HK-2 (cell line): ENCODE measurements around the gene GUCY2C.

Experiments
- DNase-seq: peaks from one replicate; pipeline ENCODE4 v3.0.0-alpha.2; 2018; ENCODE audit not compliant: unreplicated experiment

Gene GUCY2C

GRCh38 chr12:14572401-14572800 lies 124.0 kb downstream of the GUCY2C start:
- no peak for DNase-seq

GRCh38 chr12:14571779-14572178 lies 124.6 kb downstream of the GUCY2C start:
- no peak for DNase-seq

- DNase-seq: no peak
These were observed 126.2 kb downstream of the GUCY2C start for GRCh38 chr12:14570231-14570630.

- DNase-seq: peak; percentile 76
These were observed 128.8 kb downstream of the GUCY2C start, which contains the start of gene PLBD1 for GRCh38 chr12:14567351-14568162. Gene PLBD1, minus strand, starts transcription at chr12:14567883. Its CDS starts 187 bp downstream, at chr12:14567696.

- DNase-seq: no peak
These were observed 132.0 kb downstream of the GUCY2C start for GRCh38 chr12:14564336-14564959.

- no peak for DNase-seq
These were observed 133.4 kb downstream of the GUCY2C start for GRCh38 chr12:14563046-14563445.
